GM21423 (cell line): ENCODE data around the gene C17orf50.

ENCODE experiments used
- ATAC-seq: cut with Tn5 transposase; IDR thresholded peaks from one replicate; pipeline ENCODE4 v1.9.1; 2021; ENCODE audit warnings: mild to moderate bottlenecking, moderate library complexity; ENCODE audit not compliant: unreplicated experiment

C17orf50 gene

DNA sequence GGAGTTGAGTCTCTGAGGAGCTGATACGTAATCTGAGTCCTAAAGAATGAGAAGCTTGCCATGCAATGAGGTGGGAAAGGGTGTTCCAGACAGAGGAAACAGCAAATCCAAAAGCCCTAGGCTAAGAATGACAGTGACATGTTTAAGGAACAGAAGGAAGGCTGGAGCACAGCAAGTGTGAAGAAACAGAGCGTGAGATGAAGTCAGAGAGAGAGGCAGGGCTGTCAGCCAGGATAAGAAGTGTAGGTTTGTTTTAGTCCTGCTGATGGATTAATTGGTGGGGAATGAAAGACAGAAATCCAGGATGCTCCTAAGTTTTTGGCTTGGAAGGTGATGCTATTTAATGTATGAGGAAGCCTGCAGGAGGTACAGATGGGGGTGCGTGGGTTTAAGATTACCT, 20.3 kb downstream of the C17orf50 start:
- no peak for ATAC-seq

DNA sequence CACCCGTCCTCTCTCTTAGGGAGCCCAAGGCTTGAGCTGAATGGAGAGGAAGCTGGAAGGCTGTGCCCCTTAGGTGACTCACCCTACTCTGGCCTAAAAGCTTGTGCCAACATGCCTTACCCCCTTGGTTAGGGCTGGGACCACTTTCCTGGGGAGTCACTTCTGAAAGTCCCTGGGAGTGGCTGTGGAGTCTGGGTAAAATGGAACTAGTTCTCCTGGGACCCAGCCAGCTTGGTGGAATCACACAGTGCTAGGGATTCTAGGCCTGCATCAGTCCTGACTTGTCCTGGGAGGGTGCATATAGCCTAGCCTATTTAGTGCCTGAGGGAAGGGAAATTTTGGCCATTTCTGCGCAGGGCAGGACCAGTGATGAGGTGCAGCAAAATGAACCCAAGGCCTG, 24.2 kb downstream of the C17orf50 start:
- no peak for ATAC-seq

DNA sequence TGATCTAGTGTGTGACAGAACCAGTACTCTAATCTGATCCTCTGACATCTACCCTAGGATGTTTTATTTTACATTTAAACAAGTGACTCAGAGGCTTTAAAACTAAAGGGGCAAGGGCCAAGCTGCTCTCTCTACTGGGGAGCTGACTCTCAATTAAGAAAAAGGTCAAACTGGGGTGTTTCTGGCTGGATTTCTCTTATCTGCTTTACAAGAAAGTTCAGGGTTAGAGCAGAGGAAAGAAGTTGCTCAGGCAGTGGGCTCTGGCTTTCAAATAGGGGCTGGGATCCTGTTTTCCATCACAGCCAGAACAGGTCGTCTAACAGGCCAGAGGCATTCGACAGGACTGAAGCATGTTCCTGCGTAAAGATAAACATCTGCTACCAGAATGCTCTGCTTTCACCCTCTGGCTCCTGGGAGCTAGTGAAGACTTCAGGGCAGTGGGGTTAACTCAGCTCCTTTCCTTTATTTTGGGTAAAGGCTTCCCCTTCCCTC, 26.3 kb downstream of the C17orf50 start:
- no peak for ATAC-seq

DNA sequence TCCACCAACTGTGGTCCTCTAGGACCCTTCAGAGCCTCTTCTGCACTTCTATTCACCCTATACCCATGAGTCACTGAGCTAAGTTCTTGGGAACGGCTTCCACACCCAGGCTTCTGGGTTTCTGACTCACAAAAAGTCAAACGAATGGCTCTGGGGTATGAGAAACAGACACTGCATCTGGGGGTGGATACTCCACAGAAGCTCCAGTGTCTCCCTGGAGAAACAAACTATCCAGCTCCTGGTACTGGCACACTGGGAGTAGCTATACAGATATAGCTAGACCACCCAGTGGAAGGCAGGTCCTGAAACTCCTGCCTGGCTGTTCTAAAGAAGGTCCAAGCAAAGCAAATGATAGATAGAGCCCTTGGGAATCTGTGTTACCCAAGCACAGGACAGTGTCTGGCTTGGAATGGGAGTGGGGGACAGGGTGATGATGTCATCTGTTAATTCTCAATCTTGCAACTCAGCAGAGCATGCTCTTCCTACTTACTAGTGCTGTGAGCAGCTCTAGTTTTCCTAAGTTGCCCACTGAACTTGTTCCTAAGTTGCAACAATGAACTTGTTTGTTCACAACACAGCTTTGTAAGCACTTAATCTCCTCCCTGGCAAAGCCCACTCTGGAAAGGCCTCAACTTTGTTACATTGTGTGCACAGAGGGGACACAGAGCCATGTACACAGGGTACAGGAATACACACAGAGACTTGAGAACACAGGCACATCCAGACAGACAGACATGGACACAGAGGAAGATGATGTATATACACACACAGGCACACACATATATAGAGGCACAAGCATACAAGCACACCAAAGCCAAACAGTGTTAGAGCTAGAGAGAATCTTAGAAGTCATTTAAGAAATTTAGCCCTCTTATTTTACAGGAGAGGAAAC, 28.0 kb downstream of the C17orf50 start:
- ATAC-seq: no peak

DNA sequence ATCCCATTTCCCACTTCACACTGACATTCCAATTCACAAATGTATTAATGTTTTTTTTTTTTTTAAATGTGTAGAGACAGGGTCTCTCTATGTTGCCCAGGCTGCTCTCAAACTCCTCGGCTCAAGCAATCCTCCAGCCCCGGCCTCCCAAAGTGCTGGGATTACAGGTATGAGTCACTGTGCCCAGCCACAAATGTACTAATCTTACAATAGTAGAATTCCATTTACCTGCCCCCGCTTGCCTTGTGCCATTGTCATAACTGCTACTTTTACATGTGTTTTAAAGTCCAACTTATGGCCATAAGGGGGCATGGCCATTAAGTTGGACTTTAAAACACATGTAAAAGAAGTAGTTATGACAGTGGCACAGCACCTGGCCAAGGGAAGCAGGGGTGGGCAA, 30.2 kb downstream of the C17orf50 start:
- no peak for ATAC-seq

DNA sequence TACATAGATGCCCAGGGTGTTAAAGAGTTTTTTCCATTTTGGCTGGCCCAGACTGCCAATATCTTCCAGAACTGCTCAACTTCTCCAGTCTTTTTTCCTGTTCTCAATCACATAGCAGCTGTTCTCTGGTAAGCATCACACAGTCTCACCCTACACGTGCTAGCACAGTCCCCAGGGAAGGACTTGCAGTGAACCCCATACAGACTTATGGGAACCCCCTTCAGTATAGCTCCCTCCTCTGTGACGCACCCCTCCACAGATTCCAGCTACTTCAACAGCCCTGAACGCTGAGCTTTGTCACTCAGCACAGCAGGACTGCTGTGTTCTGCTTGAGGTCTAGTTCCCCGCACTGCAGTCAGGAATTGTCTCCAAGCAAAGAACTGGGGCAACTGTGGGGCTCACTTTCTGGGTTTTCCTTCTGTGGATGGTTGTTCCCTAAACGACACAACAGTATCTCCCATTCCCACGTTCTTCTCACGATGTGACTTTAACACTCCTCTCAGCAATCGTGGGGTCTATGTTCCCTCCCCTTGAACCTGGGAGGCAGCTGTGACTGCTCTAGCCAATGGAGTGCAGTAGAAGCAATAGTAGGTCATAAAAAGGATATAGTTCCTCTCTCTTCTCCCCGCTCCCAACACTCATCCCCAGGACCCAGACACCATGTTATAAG, 31.1 kb downstream of the C17orf50 start:
- no peak for ATAC-seq

DNA sequence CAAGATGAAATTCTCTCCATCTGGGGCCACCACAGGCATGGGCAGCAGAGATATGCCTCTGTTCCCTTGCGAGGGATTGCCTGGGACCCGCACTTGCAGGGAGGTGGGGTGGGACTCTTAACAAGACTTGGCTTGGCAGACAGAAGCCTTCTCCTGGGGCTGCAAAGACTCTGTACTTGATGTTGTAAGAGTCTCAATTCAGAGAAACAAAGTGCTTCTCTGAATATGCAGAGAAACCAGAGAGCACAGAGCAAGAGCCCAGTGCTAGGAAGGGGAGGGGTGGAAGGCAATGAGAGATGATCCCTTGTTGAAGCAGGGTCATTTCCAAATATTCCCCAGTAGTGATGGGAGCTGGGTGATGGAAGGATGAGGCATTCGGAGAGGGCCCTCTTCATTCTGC, 32.6 kb downstream of the C17orf50 start:
- ATAC-seq: no peak

DNA sequence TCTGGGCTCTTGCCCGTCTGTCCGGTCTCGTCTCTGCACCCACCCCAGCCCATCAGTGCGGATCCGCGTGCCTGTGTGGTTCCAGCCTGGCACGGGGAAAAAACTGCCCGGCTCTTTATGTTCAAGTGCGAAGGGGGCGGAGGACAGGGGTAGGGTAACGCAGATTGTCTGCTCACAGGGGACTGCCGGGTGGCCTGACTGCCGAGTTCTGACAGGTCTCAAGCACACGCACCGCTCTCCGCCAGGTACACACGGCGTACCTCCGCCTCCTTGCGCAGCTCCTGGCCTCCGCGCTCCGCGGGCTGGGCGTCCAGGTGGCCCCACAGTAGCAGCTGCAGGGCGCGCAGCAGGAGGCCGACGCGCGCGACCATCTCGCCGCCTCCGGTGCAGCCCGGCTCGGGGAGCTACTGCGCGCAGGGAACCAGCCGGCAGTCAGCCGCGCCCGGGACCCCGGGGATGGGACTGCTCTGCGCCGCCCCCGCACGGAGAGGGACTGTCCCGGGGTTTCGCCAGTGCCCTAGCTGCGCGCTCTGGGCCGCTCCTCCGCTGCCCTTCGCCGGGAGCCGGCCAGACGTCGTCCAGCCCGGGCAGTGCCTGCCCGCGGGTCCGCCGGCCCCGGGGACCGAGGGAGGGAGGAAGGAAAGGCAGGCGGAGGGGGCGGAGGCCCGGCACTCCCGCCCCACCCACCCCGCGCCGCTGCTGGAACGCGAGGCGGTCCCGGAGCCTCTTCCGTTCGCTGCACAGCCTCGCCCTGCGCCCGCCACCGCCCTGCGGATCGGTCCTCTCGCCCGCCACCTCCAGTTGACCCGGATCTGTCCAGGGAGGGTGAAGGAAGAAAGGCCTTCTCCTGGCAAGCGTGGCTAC, 34.6 kb downstream of the C17orf50 start, which contains the start of gene MMP28:
Gene MMP28, minus strand, starts transcription at position 635 of the 864 bp plus-strand sequence. Its CDS starts 264 bp downstream, at position 371.
- no peak for ATAC-seq

DNA sequence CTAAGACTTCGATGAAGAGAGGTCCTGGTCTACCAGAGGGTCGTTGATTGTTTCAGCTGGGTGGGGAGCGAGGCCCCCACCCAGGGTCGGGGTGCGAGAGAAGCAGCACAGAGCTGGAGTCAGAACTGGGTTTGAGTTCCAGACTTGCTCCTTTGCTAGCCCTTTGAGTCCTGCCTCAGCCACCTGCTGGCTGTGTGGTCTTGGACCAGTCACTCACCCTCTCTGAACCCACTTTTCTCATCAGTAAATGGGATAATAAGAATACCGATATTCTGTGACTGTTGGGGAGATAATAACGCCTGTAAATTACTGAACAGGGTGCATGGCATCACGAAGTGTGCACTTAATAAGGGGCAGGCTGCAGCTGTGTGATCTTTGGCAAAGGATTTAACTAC, 35.2 kb downstream of the C17orf50 start:
- no peak for ATAC-seq

DNA sequence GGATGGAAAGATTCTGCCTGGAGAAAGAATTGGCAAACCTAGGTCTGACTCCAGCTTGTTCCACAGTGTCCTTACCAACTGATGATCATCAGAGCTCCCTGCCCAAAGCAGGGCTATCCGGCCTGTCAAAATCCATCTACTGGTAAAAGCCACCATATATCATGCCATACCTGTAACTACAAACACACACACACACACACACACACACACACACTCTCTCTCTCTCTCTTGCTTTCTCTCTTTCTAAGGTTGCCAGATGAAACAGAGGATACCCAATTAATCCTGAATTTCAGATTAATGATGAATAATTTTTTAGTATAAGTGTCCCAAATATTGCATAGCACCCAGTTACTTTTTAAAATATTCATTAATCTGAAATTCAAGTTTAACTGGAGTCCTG, 36.3 kb downstream of the C17orf50 start:
- no peak for ATAC-seq

DNA sequence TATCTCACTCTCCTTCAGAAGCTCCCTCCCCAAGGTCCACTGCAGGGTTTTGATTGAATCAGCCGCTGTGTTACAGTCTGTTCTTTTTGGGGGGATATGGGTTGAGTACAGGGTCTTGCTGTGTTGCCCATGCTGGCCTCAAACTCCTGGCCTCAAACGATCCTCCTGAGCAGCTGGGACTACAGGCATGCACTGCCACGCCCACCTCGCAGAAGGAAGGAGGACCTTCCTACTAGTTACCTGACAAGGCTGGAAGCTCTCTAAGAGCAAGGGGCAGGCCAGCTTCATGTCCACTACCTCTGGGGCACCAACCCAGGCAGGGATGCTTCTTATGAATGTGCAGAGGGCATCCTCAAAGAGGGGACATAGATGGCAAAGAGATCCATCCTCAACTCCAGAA, 36.7 kb downstream of the C17orf50 start:
- ATAC-seq: no peak

DNA sequence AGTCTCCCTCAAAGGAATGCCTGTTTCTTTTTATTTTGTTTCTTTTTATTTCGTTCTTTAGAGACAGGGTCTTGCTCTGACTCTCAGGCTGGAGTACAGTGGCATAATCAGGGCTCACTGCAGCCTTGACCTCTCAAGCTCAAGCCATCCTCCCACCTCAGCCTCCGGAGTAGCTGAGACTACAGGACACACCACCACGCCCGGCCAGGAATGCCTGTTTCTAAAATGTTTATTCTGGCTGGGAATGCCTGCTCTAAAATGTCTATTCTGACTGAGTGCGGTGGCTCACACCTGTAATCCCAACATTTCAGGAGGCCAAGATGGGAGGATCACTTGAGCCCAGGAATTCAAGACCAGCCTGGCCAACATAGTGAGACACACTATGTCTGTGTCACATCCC, 37.2 kb downstream of the C17orf50 start:
- no peak for ATAC-seq

DNA sequence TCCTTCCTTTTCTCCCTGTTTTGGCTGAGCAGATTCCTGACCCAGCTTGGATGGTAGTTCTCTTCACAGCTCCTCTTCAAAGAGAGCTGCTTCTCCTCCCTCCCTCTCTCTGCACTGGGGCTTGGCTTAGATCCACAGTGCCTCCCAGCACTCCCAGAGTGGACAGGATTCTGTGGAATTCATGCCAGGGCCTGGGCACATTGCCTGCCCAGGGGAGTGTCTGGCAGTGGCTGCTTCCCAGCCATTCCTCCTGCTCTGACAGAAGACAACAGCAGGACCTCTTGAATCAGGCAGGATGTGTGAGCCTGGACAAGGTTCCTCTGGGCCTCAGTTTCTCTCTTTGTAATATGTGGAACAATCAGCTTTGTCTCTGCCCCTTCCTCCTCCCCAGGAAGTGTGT, 39.3 kb downstream of the C17orf50 start:
- no peak for ATAC-seq

DNA sequence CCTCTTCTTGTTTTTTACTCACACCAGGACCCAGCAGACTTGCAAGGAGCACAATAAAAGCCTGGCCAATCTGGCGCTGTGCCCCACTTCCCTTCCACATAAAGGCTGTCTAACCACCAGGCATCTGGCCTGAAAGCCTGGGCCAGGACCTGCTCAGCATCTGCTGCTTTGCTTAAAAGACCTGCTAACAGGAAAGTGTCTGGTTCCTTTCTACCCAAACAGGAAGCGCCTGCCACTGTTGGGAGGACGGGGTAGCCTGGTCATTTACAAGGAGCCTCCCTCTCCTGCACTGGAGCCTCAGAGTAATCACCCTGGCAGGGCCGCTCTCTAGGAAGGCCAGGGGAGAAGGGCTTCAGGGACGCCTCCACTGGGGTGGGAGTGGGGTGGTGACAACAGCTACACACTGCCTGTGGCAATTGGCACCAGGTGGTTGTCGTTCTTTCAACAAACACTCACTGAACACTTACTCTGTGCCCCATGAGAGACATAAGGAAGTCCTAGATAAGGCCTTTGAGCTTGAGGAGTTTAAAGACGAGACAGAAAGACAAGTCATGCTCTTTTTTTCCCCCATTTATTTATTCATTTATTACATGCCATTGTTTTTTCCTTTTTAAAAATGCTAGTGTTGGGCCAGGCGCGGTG, 41.0 kb downstream of the C17orf50 start:
- no peak for ATAC-seq

DNA sequence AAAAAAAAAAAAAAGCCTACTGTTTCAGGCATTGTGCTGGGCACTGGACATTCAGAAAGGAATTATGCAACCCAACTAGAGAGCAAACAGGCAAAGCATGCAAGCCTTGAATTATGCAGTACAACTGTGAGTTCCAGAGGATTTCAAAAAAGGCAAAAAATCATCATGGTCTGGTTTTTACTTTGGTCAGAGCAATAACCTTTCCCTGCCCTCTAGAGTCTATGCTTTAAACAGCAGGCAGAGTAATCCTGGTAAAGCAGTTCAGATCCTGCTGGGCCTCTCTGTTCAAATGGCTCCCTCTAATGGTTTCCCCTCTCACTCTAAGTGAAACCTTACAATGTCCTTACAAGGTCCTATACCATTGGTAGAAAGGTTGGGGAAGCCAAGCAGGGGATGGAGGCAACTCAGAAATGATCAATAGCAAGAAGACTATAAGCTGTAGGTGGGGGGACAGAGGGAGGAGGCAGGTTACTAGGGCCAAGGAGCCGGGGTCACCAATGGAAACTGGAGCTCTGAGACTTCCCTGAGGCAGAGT, 44.0 kb downstream of the C17orf50 start:
- no peak for ATAC-seq

DNA sequence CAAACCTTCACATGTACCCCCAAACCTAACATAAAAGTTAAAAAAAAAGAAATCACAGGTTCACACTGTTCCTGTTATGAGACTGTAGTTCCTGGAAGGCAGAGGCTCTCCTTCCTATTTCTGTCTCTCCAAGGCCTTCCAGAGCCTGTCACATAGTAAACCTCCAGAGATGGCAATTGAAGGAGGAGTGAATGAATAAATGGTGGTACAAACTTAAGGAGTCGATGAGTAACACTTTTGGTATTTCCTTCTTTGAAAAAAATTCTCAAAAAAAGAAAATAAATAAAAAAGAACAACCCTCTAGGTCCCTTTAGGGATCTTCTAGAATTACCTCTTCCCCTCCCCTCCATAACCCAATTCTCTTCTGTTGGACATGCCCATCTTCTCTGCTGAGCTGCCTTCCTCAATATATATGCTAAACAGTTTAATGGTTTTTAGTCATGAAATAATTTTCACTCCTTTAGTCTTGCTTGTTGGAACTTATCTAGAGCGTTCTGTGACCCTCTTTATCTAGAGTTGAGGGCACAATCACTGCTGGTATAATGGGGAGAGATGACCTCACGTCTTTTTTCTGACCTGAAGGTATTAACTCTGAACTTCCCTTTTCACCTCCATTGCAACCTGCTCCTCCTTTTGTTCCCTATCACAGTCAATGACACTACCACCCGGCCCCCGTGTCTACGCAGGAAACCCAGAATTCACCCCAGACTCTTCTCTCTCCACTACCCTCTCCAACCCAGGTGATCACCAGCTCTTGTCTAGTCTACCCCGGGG, 46.9 kb downstream of the C17orf50 start:
- ATAC-seq: no peak

DNA sequence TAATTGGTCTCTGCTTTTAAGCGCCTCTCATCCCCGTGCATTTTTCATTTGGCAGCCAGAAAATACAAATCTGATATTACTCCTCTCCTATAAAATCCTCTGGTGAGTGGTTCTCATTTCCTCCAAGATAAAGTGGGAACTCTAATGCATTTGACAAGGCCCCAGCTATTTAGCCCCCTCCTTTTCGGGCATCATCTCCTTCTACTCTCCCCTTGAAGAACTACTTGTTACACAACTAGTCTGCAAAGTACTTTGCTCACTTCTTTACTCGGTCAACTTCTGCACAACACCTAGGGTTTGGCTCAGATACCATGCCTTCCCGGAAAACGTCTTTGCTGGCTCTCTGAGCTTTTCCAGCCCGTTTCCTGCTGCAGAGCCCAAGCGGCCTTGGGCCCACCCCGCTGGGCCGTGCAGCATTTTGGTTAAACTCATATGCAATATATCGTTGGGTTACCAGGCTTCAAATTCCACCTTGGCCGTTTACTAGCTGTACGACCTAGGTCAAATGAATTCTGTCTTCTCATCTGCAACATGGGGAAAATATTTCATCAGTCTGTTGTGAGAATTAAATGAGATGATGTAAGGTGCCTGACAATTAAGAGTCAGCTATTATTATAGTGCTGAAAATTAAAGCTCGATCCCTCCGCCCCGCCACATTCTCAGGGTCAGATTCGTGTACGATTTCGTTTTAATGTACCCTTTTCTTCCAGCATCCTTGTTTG, 47.7 kb downstream of the C17orf50 start:
- no peak for ATAC-seq

DNA sequence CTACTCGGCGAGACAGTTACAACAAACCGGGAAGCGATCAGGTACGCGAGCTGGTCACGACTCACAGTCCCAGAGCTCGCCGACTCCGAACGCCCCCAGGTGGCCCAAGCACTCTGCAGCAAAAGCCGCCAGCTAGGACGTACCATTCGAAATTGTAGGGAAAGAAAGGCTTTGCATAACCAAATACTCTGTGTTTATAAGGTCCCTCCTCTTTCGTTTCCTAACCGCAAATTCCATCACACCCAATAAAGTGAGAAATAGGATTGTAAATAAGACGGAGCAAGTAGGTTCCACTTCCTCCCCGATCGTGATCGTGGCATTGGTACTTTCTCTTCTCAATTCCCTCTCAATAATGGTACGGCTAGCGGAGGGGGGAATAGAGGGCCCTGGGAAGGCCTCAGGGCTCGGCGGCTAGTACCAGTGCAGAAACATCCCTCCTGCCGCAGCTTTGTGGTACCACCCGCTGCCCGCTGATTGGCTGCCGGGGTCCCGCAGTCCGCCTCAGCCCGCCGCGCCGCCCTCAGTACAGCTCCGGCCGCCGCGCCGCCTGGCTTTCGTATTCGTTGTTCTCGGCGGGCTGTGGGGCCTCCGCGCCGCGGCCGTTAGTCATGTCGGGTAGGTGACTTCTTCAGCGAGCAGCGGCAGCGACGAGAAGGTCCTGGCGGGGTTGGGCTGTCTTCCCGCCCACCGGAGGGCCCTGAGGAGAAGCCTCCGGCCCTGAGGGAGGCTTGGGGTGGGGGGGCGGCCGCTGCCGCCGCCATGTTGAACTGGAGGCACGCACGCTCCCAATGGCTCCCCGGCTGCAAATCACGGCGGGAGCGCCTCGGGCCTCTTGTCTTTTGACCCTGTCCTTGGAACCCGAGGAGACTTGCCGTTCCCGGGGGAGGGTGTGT, 48.5 kb downstream of the C17orf50 start, which contains the start of gene TAF15:
Gene TAF15, plus strand, starts transcription at position 523 of the 893 bp plus-strand sequence. Its CDS starts 86 bp downstream, at position 609.
- ATAC-seq: peak; percentile 89
